Sciatic nerve (tissue), 2 donors: ENCODE data around the gene PLCH2. TPM values are rescaled to one million over a fixed set of nuclear protein-coding genes. Genes with fewer than 3 reads are reported as not detected.
A peak's percentile ranks its signal among the peaks of the same experiment; 100 is the strongest.

Experiments used
- ATAC-seq: fragments of 200-7000 bp; cut with Tn5 transposase; one replicate; pipeline ENCODE4 v1.9.1; 2020; ENCODE audit warnings: mild to moderate bottlenecking, moderate library complexity
- DNase-seq: peaks from one replicate; pipeline ENCODE4 v3.0.0-alpha.2; 2020; ENCODE audit warnings: low spot score
- intact Hi-C: fragments of 100-400 bp; cut with DNase I; formaldehyde crosslinking; loops from one replicate; pipeline ENCODE4 v1.14.2; 2022
- total RNA-seq: library from RNA; stranded (reverse); fragmentation: NEBNext Ultra II Directional; extraction: Animal tissue kit (Norgen Biotek cat#: 25700); gene quantifications from one replicate; pipeline ENCODE4 v1.2.1, GENCODE V29; 2021
- donor health status: DM: no; HTN: no; CAD: no.
- donor health status: DM: no; HTN: no; CAD: no.

PLCH2 gene
- total RNA-seq, 1 donor from 2014 or later: 1.1 TPM

GRCh38 chr1:2533365-2533764 lies 57.3 kb downstream of the PLCH2 start:
- ATAC-seq: no peak
- no peak for DNase-seq
- intact Hi-C loops: loop anchor here (10.0 kb wide), 1 partner anchor 349 kb away; no protein-coding TSS in a partner anchor

DNA sequence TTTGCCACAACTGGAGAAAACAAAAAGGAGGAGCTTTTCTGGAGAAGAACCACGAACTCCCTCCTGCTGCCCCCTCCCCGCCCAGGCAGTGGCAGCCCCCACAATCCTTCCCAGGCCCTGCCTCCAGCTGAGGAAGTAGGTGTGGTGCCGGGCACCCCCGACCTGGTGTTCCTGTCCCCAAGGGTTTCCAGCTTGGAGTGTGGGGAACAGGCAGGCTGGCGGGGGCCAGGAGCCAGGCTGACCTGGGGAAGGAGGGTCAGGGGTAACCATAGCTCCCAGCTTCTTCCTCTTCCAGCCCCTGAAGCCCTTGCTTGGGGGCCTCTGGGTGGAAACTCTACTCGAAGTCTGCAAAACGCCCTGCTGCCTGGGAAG lies 58.2 kb downstream of the PLCH2 start:
- no peak for DNase-seq
- no peak for ATAC-seq
- intact Hi-C loops: loop anchor here (10.0 kb wide), 1 partner anchor 350 kb away; no protein-coding TSS in a partner anchor

GRCh38 chr1:2534687-2535441 lies 58.8 kb downstream of the PLCH2 start:
- intact Hi-C loops: loop anchor here (10.0 kb wide), 1 partner anchor 350 kb away; no protein-coding TSS in a partner anchor
- ATAC-seq (no peak), DNase-seq (no peak)

- DNase-seq: no peak
- intact Hi-C loops: loop anchor here (10.0 kb wide), 1 partner anchor 351 kb away; no protein-coding TSS in a partner anchor
- no peak for ATAC-seq
Measured at GRCh38 chr1:2535455-2535854, 59.4 kb downstream of the PLCH2 start.

- intact Hi-C loops: loop anchor here (10.0 kb wide), 1 partner anchor 351 kb away; no protein-coding TSS in a partner anchor
- no peak for DNase-seq
- no peak for ATAC-seq
Measured at GRCh38 chr1:2535981-2536380, 59.9 kb downstream of the PLCH2 start.

- intact Hi-C loops: loop anchor here (10.0 kb wide), 1 partner anchor 353 kb away; no protein-coding TSS in a partner anchor
- ATAC-seq: no peak
- DNase-seq: no peak
Measured at GRCh38 chr1:2537784-2538115, 61.7 kb downstream of the PLCH2 start.

DNA sequence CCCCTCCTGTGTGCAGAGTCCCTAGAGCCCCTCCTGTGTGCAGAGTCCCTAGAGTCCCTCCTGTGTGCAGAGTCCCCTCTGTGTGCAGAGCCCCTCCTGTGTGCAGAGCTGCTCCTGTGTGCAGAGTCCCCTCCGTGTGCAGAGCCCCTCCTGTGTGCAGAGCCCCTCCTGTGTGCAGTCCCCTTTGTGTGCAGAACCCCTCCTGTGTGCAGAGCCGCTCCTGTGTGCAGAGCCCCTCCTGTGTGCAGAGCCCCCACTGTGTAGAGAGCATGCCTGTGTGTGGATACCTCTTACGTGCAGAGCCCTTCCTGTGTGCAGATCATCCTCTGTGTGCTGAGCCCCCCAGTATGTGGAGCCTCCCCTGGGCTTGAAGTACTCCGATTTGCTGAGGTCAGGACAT lies 62.3 kb downstream of the PLCH2 start:
- intact Hi-C loops: loop anchor here (10.0 kb wide), 1 partner anchor 354 kb away; no protein-coding TSS in a partner anchor
- DNase-seq: no peak
- no peak for ATAC-seq

DNA sequence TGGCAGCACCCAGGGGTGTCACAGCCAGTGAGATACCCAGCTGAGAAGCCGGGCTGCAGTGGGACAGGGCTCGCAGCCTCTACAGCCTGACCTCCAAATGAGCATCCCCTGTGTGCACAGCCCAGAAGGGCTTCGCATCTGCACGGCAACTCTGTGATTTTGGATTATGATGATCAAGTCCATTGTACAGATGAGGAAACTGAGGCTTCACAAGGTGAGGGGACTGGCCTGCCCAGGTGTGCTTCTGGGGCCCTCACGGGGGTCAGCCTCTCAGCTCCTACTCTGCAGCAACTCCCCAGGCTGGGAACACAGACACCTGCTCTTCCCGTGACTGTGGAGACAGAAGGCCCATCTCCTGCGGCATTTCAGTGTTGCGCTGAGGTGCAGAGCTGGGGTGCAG lies 62.8 kb downstream of the PLCH2 start:
- ATAC-seq (no peak), DNase-seq (no peak)
- intact Hi-C loops: loop anchor here (10.0 kb wide), 1 partner anchor 354 kb away; no protein-coding TSS in a partner anchor

- DNase-seq: no peak
- no peak for ATAC-seq
- intact Hi-C loops: loop anchor here (10.0 kb wide), 1 partner anchor 355 kb away; no protein-coding TSS in a partner anchor
Measured at GRCh38 chr1:2539312-2539907, 63.3 kb downstream of the PLCH2 start.

- intact Hi-C loops: no loop called here
- ATAC-seq (no peak), DNase-seq (no peak)
Measured at GRCh38 chr1:2540816-2541492, 64.9 kb downstream of the PLCH2 start.

DNA sequence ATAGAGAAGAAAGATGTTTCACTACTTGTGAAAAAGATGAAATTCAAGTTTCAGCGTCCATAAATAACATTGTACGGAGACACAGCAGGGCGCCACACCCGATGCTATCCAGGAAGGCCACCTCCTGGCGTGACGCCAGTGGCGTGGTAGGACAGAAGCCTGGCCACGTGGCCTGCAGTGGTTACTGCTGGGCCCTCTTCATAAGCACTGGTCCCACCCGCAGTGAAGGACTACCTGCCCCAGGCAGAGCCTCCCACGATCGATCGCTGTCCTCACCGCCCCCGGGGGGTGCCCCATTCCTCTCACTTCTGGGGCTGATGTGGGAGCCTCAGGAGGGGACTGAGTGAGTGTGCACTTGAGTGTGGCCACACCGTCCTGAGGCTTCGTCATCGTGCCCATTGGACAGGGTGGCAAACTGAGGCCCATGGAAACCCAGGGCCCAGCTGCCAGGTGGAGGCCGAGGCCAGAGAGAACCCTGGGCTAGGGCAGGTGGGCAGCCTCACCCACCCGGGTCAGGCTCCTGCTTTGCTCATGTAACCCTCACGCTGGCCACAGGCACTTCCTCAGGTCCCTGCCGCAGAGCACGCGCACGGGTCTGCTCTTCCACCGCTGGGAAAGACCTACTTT lies 65.6 kb downstream of the PLCH2 start:
- ATAC-seq: no peak
- no peak for DNase-seq
- intact Hi-C loops: no loop called here

DNA sequence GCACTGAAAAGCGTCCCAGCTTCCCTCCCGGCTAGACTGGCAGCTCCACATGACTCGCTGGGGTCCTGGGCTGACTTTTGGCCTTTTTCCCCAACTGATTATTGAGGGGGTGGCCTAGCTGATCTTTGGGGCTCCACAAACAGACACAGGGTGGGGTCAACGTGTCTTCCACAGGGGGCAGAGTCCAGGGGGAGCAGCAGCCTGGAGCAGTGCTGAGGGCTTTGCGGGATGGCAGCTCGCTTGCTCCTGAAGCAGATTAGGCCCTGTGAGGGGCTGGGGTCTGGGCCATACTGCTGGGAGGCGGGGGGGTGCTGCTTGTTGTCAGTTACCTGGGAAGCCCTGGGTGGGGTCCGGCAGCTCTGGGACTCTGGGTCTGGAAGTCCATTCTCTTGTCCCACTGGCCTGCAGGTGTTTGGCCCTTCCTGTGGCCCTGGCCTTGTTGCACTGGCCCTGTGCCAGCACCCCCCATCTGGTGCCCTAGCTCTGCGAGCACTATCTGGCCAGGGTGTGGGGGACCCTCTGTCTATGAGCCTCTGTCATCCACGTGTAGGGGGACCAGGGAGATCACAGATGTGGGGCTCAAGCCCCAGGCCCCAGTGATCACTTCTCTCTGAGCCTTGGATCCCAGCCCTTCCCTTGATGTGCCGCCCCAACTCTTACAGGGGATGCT lies 66.3 kb downstream of the PLCH2 start:
- DNase-seq: no peak
- ATAC-seq: no peak
- intact Hi-C loops: no loop called here

DNA sequence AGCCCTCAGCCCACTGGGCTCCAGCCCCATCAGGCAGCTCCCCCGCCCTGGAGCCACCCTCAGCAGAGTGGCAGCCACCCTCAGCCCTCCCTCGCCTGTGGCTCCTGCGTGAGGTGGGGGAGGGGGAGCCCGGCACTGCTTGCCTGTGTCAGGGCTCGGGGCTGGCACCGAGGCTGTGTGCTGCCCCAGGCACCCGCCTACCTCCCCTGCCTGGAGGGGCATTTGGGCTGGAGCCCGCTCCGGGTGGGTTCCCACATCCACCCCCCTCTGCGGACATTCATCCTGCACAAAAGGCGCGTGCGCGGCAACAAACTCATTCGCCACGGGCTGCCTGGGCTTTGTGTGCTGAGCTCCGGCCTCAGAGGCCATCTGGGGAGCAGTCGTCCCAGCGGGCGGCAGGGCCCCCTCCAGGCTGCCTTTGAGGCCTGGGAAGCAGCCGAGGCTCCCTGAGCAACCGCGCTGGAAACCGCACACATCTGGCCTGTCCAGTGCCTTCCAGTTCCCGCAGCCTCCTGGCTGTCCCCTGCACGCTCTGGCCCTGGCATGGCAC lies 67.5 kb downstream of the PLCH2 start:
- intact Hi-C loops: no loop called here
- ATAC-seq (no peak), DNase-seq (no peak)

- intact Hi-C loops: no loop called here
- no peak for ATAC-seq
- no peak for DNase-seq
Measured at GRCh38 chr1:2544093-2544874, 68.2 kb downstream of the PLCH2 start.

DNA sequence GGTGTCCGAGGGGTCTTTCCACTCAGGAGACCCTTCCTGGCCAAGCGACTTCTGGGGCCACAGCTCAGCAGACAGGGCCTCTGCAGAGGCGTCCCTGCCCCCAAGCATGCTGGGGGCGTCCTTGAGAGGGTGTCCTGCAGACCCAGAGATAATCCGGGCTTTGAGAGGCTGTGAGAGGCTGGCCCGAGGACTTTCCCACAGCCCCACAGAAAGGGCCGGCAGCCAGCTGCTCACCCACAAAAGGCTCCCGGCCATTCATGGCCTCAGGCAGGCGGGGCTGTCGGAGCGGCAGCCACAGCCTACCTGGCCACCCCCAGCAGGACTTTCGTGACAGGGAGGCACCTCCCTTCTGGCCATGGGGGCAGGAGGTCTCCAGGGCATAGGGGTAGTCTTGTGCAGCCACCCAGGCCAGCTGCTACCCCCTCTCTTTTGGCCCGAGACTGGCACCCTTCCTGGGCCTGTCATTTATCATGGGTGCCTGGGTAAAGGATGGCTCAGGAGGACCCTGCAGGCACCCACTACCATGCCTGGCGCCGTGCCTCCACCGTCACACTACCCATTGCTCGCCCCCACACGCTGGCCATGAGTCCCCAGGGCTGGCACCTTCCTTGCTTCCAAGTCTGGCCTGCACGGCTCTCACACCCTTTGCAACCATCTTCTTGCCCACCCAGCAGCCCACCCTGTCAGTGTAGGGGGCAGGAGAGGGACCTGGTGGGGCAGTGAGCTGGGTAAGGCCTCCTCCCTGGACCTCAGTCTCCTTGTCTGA lies 69.0 kb downstream of the PLCH2 start:
- intact Hi-C loops: loop anchor here (1.0 kb wide), 1 partner anchor 68 kb away; no protein-coding TSS in a partner anchor
- no peak for DNase-seq
- no peak for ATAC-seq

- peak; percentile 92 for DNase-seq
- intact Hi-C loops: loop anchor here (1.0 kb wide), 1 partner anchor 69 kb away; no protein-coding TSS in a partner anchor
- ATAC-seq: peak; percentile 65
Measured at GRCh38 chr1:2545754-2546514, 69.8 kb downstream of the PLCH2 start.
